ENCODE measurements around the gene NTM.

The NTM gene

DNA sequence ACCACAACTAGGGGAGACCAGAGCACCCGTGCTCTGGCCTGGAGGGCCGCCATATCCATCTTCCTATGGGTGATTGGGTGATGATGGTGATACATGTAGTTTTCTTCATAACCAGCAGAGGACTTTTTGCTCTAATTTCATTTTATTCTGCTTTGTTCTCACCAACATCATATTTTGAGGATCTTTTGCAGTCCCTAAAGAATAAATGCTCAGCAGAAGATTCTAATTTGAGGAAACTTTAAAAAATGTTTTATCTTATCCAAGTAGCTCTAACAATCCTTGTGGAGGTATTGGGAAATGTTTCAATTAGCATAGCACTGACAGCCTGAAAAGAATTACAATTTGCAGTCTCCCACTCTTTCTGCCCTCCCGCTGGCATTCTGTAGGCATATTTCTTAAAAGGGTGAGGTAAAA lies 544.0 kb downstream of the NTM start:
- ChIA-PET CTCF (no interaction called here), POLR2A (no interaction called here)
- DNase-seq (ENCODE audit: extremely low spot score): no peak
- TF ChIP-seq FOXK2 (IDR thresholded peaks at IDR 0.05): no peak
- TF ChIP-seq BHLHE40 (IDR thresholded peaks at IDR 0.05; ENCODE audit: borderline replicate concordance): no peak

GRCh38 chr11:131916638-131917037 lies 546.2 kb downstream of the NTM start:
- ChIA-PET CTCF (no interaction called here), POLR2A (no interaction called here)
- no peak for DNase-seq (ENCODE audit: extremely low spot score)
- TF ChIP-seq HDGF (IDR thresholded peaks at IDR 0.05; ENCODE audit: borderline replicate concordance) (no peak), ARNT (IDR thresholded peaks at IDR 0.05) (no peak), BHLHE40 (IDR thresholded peaks at IDR 0.05; ENCODE audit: borderline replicate concordance) (no peak), ELF4 (IDR thresholded peaks at IDR 0.05) (no peak), FOXA1 (IDR thresholded peaks at IDR 0.05) (no peak), ZNF384 (IDR thresholded peaks at IDR 0.05) (no peak), SUZ12 (IDR thresholded peaks at IDR 0.05) (no peak), CTBP1 (IDR thresholded peaks at IDR 0.05; ENCODE audit: borderline replicate concordance) (no peak), LEF1 (IDR thresholded peaks at IDR 0.05; ENCODE audit: borderline replicate concordance) (no peak), SP1 (IDR thresholded peaks at IDR 0.05) (no peak), FOXM1 (IDR thresholded peaks at IDR 0.05; ENCODE audit: borderline replicate concordance) (no peak), FOXK2 (IDR thresholded peaks at IDR 0.05) (no peak), L3MBTL2 (conservative IDR thresholded peaks at IDR 0.05) (no peak), TARDBP (IDR thresholded peaks at IDR 0.05) (no peak), NFRKB (IDR thresholded peaks at IDR 0.05) (no peak)
- TF ChIP-seq, protein P1, sequence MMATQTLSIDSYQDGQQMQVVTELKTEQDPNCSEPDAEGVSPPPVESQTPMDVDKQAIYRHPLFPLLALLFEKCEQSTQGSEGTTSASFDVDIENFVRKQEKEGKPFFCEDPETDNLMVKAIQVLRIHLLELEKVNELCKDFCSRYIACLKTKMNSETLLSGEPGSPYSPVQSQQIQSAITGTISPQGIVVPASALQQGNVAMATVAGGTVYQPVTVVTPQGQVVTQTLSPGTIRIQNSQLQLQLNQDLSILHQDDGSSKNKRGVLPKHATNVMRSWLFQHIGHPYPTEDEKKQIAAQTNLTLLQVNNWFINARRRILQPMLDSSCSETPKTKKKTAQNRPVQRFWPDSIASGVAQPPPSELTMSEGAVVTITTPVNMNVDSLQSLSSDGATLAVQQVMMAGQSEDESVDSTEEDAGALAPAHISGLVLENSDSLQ (IDR thresholded peaks at IDR 0.05): no peak

DNA sequence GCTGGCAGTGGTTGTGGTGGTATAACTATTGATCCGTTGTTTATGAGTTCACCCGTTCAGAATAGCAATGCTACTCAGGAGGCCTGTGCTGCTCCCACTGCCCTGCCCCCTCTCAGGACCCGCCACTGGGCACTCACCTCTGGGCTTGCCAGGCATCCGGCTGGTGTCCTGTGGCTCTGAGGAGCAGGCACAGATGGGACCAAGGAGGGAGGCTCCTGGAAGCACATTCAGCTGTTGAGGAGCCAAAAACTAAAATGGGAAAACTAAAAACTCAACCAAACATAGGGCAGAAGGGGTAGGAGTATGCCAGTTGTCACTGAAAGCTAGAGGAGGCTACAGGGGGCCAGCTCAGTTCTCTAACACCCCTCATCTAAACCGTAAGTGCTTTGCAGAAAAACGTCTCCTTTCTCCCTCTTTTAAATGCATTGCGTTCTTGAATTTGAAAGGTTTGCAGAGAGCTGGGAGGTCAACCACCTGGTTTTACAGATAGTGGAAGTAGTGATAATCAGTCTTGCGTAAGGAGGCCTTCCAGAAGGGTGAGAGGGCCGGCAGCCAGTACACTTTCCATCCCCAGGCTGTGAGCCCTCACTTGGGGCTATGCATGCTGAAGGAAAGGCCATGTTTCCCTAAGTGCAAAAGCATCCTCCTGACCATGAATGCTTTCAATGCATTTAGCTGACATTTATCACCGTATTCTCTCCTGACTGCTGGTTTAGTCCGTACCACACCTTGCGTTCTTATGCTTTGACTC lies 547.4 kb downstream of the NTM start:
- no peak for DNase-seq (ENCODE audit: extremely low spot score)
- CTCF ChIA-PET: no interaction called here
- no peak for TF ChIP-seq ZNF384 (IDR thresholded peaks at IDR 0.05)
- TF ChIP-seq HDGF (IDR thresholded peaks at IDR 0.05; ENCODE audit: borderline replicate concordance): no peak
- TF ChIP-seq ARNT (IDR thresholded peaks at IDR 0.05): no peak
- TF ChIP-seq ELF4 (IDR thresholded peaks at IDR 0.05): no peak
- no peak for TF ChIP-seq SUZ12 (IDR thresholded peaks at IDR 0.05)
- TF ChIP-seq BHLHE40 (IDR thresholded peaks at IDR 0.05; ENCODE audit: borderline replicate concordance): no peak
- no peak for TF ChIP-seq TARDBP (IDR thresholded peaks at IDR 0.05)
- TF ChIP-seq L3MBTL2 (conservative IDR thresholded peaks at IDR 0.05): no peak
- TF ChIP-seq NFRKB (IDR thresholded peaks at IDR 0.05): no peak
- no peak for TF ChIP-seq LEF1 (IDR thresholded peaks at IDR 0.05; ENCODE audit: borderline replicate concordance)
- TF ChIP-seq CTBP1 (IDR thresholded peaks at IDR 0.05; ENCODE audit: borderline replicate concordance): no peak
- no peak for TF ChIP-seq FOXA1 (IDR thresholded peaks at IDR 0.05)
- TF ChIP-seq FOXM1 (IDR thresholded peaks at IDR 0.05; ENCODE audit: borderline replicate concordance): no peak
- no peak for TF ChIP-seq SP1 (IDR thresholded peaks at IDR 0.05)
- POLR2A ChIA-PET: no interaction called here

GRCh38 chr11:131918663-131919062 lies 548.2 kb downstream of the NTM start:
- no peak for DNase-seq (ENCODE audit: extremely low spot score)
- ChIA-PET POLR2A (no interaction called here), CTCF (no interaction called here)
- TF ChIP-seq ELF4 (IDR thresholded peaks at IDR 0.05): no peak
- no peak for TF ChIP-seq FOXK2 (IDR thresholded peaks at IDR 0.05)
- TF ChIP-seq SP1 (IDR thresholded peaks at IDR 0.05): no peak
- no peak for TF ChIP-seq FOXA1 (IDR thresholded peaks at IDR 0.05)

GRCh38 chr11:131922220-131922619 lies 551.8 kb downstream of the NTM start:
- no peak for TF ChIP-seq L3MBTL2 (conservative IDR thresholded peaks at IDR 0.05)
- TF ChIP-seq ELF4 (IDR thresholded peaks at IDR 0.05): no peak
- no peak for TF ChIP-seq FOXA1 (IDR thresholded peaks at IDR 0.05)
- no peak for TF ChIP-seq TARDBP (IDR thresholded peaks at IDR 0.05)
- TF ChIP-seq LEF1 (IDR thresholded peaks at IDR 0.05; ENCODE audit: borderline replicate concordance): no peak
- TF ChIP-seq ARNT (IDR thresholded peaks at IDR 0.05): no peak
- TF ChIP-seq FOXM1 (IDR thresholded peaks at IDR 0.05; ENCODE audit: borderline replicate concordance): no peak
- TF ChIP-seq, protein P1 (IDR thresholded peaks at IDR 0.05): no peak
- TF ChIP-seq FOXK2 (IDR thresholded peaks at IDR 0.05): no peak
- TF ChIP-seq CTBP1 (IDR thresholded peaks at IDR 0.05; ENCODE audit: borderline replicate concordance): no peak
- TF ChIP-seq HDGF (IDR thresholded peaks at IDR 0.05; ENCODE audit: borderline replicate concordance): no peak
- no peak for TF ChIP-seq SUZ12 (IDR thresholded peaks at IDR 0.05)
- TF ChIP-seq ZNF384 (IDR thresholded peaks at IDR 0.05): no peak
- no peak for TF ChIP-seq BHLHE40 (IDR thresholded peaks at IDR 0.05; ENCODE audit: borderline replicate concordance)
- TF ChIP-seq SP1 (IDR thresholded peaks at IDR 0.05): no peak
- no peak for TF ChIP-seq NFRKB (IDR thresholded peaks at IDR 0.05)
- ChIA-PET POLR2A (no interaction called here), CTCF (no interaction called here)
- DNase-seq (ENCODE audit: extremely low spot score): no peak

- no peak for DNase-seq (ENCODE audit: extremely low spot score)
- ChIA-PET CTCF (no interaction called here), POLR2A (no interaction called here)
- no peak for TF ChIP-seq LEF1 (IDR thresholded peaks at IDR 0.05; ENCODE audit: borderline replicate concordance)
- TF ChIP-seq SP1 (IDR thresholded peaks at IDR 0.05): no peak
Observed at GRCh38 chr11:131923309-131923708, 552.9 kb downstream of the NTM start.

GRCh38 chr11:131924001-131924400 lies 553.6 kb downstream of the NTM start:
- POLR2A ChIA-PET: no interaction called here

More at GRCh38 chr11:131924001-131924400, 553.6 kb downstream of the NTM start:
- CTCF ChIA-PET: interaction anchor here (0.7 kb wide), 1 partner anchor 242 kb away, joined by 3 read pairs; no protein-coding TSS in a partner anchor
- TF ChIP-seq SP1 (IDR thresholded peaks at IDR 0.05): no peak
- TF ChIP-seq FOXA1 (IDR thresholded peaks at IDR 0.05): no peak
- TF ChIP-seq NFRKB (IDR thresholded peaks at IDR 0.05): no peak
- no peak for TF ChIP-seq L3MBTL2 (conservative IDR thresholded peaks at IDR 0.05)
- no peak for TF ChIP-seq SUZ12 (IDR thresholded peaks at IDR 0.05)
- TF ChIP-seq CTBP1 (IDR thresholded peaks at IDR 0.05; ENCODE audit: borderline replicate concordance): no peak
- TF ChIP-seq TARDBP (IDR thresholded peaks at IDR 0.05): no peak
- no peak for TF ChIP-seq FOXK2 (IDR thresholded peaks at IDR 0.05)
- TF ChIP-seq FOXM1 (IDR thresholded peaks at IDR 0.05; ENCODE audit: borderline replicate concordance): no peak
- TF ChIP-seq ZNF384 (IDR thresholded peaks at IDR 0.05): no peak
- TF ChIP-seq BHLHE40 (IDR thresholded peaks at IDR 0.05; ENCODE audit: borderline replicate concordance): no peak
- TF ChIP-seq HDGF (IDR thresholded peaks at IDR 0.05; ENCODE audit: borderline replicate concordance): no peak
- TF ChIP-seq ARNT (IDR thresholded peaks at IDR 0.05): no peak
- TF ChIP-seq, protein P1 (IDR thresholded peaks at IDR 0.05): no peak
- TF ChIP-seq ELF4 (IDR thresholded peaks at IDR 0.05): no peak
- TF ChIP-seq LEF1 (IDR thresholded peaks at IDR 0.05; ENCODE audit: borderline replicate concordance): no peak
- no peak for DNase-seq (ENCODE audit: extremely low spot score)
